22Rv1 (cell line): ENCODE data around the gene SLBP.

Experiments
- H3K27ac ChIP-seq: fragments of 450-650 bp; 2 replicates; pipeline ENCODE4 v1.5.1; 2017
- CTCF ChIP-seq: fragments of 450-650 bp; IDR thresholded peaks from 2 replicates; pipeline ENCODE4 v1.5.1; 2017; ENCODE audit warnings: mild to moderate bottlenecking
- ZFX ChIP-seq: fragments of 450-650 bp; IDR thresholded peaks from 2 replicates; pipeline ENCODE4 v1.6.1; 2017; ENCODE audit warnings: antibody characterized with exemption, borderline replicate concordance

Gene SLBP

DNA sequence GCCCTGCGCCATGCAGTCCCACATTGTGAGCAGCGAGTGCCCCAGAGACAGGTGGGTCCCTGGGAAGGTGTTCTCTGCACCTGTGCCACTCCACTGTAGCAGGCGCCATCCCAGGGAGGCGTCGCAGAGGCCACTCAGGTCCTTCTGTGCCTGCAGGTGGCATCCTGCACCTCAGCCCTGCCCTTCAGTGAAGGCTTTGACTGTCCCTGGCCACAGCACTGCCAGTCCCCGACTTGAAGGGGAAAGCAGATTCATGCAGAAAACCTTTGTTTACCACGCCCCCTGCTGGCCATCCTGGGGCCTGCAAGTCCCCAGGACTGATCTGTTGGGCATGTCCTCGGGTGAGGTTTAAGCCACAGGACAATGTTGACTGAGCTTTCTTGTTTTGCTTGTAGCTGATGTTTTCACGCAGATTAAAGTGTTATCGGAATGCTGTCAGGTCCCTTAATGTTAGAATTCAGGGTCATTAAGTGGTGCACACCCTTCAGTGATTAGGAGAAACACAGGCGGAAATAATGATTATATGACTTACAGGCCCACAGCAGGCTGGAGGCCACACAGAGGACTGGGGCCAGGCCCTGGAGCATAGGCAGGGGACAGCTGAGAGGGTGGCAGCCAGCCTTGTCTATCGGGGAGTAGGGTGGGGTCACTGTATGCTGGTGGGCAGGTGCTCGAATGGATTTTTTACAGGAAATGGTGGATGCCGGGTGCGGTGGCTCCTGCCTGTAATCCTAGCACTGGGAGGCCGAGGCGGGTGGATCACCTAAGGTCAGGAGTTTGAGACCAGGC lies 14.2 kb upstream of the SLBP start:
- TF ChIP-seq ZFX (no peak), CTCF (peak; percentile 95)
- H3K27ac ChIP-seq, result peak overlapping the region; percentile 20

DNA sequence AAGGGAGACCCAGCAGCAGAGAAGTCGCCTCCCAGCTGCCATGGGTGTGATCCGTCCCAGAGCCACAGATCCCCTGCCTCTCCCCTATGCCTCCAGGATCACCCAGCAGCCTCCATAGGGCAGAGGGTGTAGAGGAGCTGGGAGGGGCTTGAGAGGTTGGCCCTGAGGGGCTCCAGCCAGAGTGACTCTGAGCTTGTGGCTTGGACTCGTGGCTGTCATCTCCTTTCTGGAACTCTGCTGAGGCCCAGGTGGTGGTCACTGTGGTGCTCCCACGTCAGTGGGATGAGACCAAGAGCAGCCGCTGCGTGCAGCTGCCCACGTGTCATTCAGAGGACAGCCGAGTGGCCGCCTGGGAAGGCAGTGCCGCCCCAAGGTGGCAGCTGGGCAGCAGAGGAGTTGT lies 13.4 kb upstream of the SLBP start:
- H3K27ac ChIP-seq, result peak overlapping the region; percentile 20; the same call in 1 of the 2 replicates
- no peak for TF ChIP-seq ZFX
- no peak for TF ChIP-seq CTCF

- no peak for TF ChIP-seq ZFX
- 0 out of 2 replicates have a peak, but pooled peaks have one; percentile 1 for TF ChIP-seq CTCF
- H3K27ac ChIP-seq, result peak overlapping the region; percentile 98
These were observed 11.1 kb upstream of the SLBP start for GRCh38 chr4:1723131-1723801.

- TF ChIP-seq CTCF (no peak; the same call in 1 of the 2 replicates), ZFX (no peak)
- H3K27ac ChIP-seq, result peak overlapping the region; percentile 98
These were observed 10.5 kb upstream of the SLBP start for GRCh38 chr4:1722551-1723118.

- H3K27ac ChIP-seq, result peak overlapping the region; percentile 98
- TF ChIP-seq CTCF (no peak), ZFX (no peak)
These were observed 9.8 kb upstream of the SLBP start for GRCh38 chr4:1721666-1722550.

- peak within 1 kb of the TSS; percentile 98 for H3K27ac ChIP-seq
- TF ChIP-seq ZFX (no peak), CTCF (no peak)
These were observed 9.0 kb upstream of the SLBP start, which contains the start of the genes TACC3 and TMEM129 for GRCh38 chr4:1721003-1721665. TSS of gene TACC3 (plus strand) at chr4:1721521. CDS start at chr4:1723422, 1,901 bp downstream. TSS of gene TMEM129 (minus strand) at chr4:1721323. CDS start at chr4:1720837, 486 bp downstream.
